DMS114 treated with DMSO at 0.1 percent for 48 hours (cell line): ENCODE measurements around the gene OR51G1.
"Not testable (repeated sequence)": the region's sequence is repeated elsewhere in the genome, so short reads cannot be mapped to it uniquely, and the experiment has no call there.

Source experiments
- DNase-seq: peaks from one replicate; lab custom pipeline; 2025; ENCODE audit not compliant: unreplicated experiment; lab: John Stamatoyannopoulos, UW

Gene OR51G1

GRCh38 chr11:4924239-4924638 is at the start of gene OR51G1:
Gene OR51G1 (minus strand): TSS chr11:4924339. CDS start chr11:4924339, 0 bp downstream.
- no peak for DNase-seq

GRCh38 chr11:4962816-4963215 is 38.7 kb upstream of the OR51G1 start:
- no peak for DNase-seq

GRCh38 chr11:4960877-4961276 is 36.7 kb upstream of the OR51G1 start:
- DNase-seq = no peak

GRCh38 chr11:4957396-4957795 is 33.3 kb upstream of the OR51G1 start:
- no peak for DNase-seq

GRCh38 chr11:4955613-4956012 is 31.5 kb upstream of the OR51G1 start, which contains the start of gene OR51A2:
Gene OR51A2 (minus strand): TSS chr11:4955713. CDS start chr11:4955713, 0 bp downstream.
- not testable (repeated sequence) for DNase-seq

- DNase-seq = no peak
Measured at GRCh38 chr11:4947505-4947904, 23.4 kb upstream of the OR51G1 start, which contains the start of gene OR51A4. Gene OR51A4 (minus strand): TSS chr11:4947605. CDS start chr11:4947100, 505 bp downstream.

GRCh38 chr11:4936745-4937144 is 12.6 kb upstream of the OR51G1 start:
- DNase-seq = no peak

GRCh38 chr11:4932751-4933150 is 8.6 kb upstream of the OR51G1 start:
- no peak for DNase-seq

GRCh38 chr11:4926608-4927007 is 2.5 kb upstream of the OR51G1 start:
- DNase-seq = no peak

- DNase-seq = no peak
Measured at GRCh38 chr11:4922304-4922703, 1.8 kb downstream of the OR51G1 start.

GRCh38 chr11:4921796-4922195 is 2.3 kb downstream of the OR51G1 start:
- DNase-seq = no peak

GRCh38 chr11:4919250-4919649 is 4.9 kb downstream of the OR51G1 start, which contains the start of gene OR51G2:
Gene OR51G2 (minus strand): TSS chr11:4919350. CDS start chr11:4915663, 3,687 bp downstream.
- no peak for DNase-seq

GRCh38 chr11:4916581-4916980 is 7.6 kb downstream of the OR51G1 start:
- no peak for DNase-seq

- no peak for DNase-seq
Measured at GRCh38 chr11:4903484-4903883, 20.7 kb downstream of the OR51G1 start, which contains the start of gene OR51A7. Gene OR51A7 (plus strand): TSS chr11:4903783. CDS start chr11:4907370, 3,587 bp downstream.

GRCh38 chr11:4891996-4892640 is 32.0 kb downstream of the OR51G1 start:
- DNase-seq = no peak

- no peak for DNase-seq
Measured at GRCh38 chr11:4890279-4890678, 33.9 kb downstream of the OR51G1 start.

- DNase-seq = no peak
Measured at GRCh38 chr11:4887591-4887990, 36.5 kb downstream of the OR51G1 start.

GRCh38 chr11:4886186-4886585 is 38.0 kb downstream of the OR51G1 start:
- DNase-seq = no peak

GRCh38 chr11:4884361-4884760 is 39.8 kb downstream of the OR51G1 start:
- no peak for DNase-seq

- DNase-seq = no peak
Measured at GRCh38 chr11:4882543-4882942, 41.6 kb downstream of the OR51G1 start.

- DNase-seq = no peak
Measured at GRCh38 chr11:4881860-4882500, 42.2 kb downstream of the OR51G1 start, which contains the start of gene OR51T1. Gene OR51T1 (plus strand): TSS chr11:4881900. CDS start chr11:4881900, 0 bp downstream.

GRCh38 chr11:4881188-4881587 is 43.0 kb downstream of the OR51G1 start:
- DNase-seq = no peak
